NCI-H524 (cell line): ENCODE measurements around the gene SMAD6.
"Not testable (repeated sequence)": the region's sequence is repeated elsewhere in the genome, so short reads cannot be mapped to it uniquely, and the experiment has no call there.

Experiments used
- DNase-seq, 2 experiments: peaks; one replicate each; lab custom pipeline; 2025; lab: John Stamatoyannopoulos, UW

The SMAD6 gene

DNA sequence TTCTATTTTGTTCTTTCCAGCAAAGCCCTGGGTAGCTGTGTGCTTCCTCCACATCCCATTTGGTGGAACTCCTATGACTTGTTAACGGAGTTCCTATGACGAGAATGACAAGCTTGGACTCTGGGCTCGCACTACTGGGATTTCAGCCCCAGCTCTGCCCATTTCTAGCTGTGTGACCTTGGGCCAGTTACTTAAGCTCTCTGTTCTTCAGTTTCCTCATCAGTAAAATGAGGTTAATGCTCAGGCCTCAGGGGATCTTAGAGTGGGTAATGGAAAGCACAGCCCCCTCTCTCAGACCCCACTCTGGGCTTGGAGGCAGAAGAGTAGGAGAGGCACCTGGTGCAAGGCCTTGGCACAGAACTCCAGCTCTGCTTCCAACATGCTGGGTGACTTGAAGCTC lies 123.1 kb downstream of the SMAD6 start:
- no peak for DNase-seq

DNA sequence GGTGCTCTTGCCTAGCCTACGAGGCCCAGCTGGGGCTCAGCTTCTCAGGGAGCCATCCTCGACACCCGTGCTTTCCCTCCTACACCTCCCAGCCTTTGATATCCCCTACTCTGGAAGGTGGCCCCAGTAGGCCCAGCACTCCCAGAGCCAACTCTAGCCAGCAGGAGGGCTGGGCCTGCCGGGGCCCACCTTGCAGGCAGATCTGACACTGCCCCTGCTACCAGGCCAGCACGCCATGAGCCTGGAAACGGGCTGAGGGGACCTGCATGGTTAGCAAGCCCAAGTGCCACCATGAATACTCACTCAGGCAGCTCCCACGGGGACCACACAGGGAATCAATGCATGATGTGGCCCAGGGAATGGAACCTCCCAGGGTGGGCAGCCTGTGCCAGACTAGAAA lies 123.7 kb downstream of the SMAD6 start:
- no peak for DNase-seq

DNA sequence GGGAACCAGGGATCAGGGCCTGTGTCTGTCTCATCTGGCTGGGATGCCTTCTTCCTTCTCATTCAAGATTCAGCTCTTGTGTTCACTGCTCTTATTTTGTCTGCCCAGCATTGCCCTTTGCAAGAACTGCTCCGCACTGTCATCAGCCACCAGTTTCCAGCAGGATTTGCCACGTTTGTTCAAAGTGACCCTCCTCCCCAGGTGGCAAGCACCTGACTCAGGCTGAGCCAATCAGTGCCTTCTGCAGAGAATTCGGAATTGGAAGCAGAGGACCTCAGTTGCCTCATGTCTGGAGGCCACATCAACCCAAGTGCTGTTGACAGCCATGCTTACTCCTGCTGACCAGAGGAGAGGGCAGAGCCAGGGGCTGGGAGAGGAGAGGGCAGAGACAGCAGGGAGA lies 124.5 kb downstream of the SMAD6 start:
- DNase-seq, result no peak

DNA sequence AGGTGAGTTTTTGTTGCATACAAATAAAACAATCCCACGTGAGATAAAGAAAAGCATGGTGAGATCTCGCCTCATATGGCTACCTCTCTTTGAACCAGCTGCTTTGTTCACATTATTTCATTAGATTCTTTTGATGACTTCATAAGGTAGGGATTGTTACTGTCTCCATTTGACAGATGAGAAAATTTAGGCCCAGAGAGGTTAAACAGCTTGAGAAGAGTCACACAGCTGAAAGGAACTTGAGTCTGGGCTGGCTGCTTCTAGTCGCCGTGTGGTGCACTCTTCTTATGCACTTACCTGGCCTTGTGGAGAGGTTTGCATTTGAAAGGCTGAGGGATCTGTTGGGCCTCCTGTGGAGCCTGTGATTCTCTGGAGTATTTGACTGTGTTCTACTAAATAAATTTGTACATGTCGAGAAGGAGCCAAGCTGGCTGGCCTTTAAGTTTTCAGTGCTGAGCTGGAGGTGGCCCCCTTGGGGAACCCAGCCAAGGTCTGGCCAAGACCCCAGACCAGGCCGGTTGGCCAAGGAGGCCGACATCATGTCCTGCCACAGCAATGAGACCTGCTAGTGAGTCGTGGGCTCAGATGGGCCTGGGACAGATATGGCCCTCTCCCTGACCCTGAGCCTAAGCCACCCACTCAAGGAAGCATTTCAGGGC lies 125.1 kb downstream of the SMAD6 start:
- no peak for DNase-seq

DNA sequence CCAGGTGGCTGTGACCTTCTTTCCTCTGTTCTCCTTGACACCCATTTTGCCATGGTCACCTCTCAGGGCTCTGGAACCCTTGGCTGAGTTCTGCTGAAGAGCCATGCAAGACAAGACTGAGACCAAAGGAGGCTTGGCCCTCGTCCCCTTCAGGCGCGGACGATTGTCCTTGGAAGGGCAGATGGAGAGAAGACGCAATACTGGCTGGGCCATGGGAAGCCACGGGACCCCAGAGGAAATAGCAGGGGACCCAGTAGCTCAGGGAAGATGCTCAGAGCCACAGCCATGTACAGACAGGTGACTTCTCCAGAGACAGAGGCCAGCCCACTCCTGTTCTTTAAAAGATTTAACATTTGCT lies 125.6 kb downstream of the SMAD6 start:
- no peak for DNase-seq

DNA sequence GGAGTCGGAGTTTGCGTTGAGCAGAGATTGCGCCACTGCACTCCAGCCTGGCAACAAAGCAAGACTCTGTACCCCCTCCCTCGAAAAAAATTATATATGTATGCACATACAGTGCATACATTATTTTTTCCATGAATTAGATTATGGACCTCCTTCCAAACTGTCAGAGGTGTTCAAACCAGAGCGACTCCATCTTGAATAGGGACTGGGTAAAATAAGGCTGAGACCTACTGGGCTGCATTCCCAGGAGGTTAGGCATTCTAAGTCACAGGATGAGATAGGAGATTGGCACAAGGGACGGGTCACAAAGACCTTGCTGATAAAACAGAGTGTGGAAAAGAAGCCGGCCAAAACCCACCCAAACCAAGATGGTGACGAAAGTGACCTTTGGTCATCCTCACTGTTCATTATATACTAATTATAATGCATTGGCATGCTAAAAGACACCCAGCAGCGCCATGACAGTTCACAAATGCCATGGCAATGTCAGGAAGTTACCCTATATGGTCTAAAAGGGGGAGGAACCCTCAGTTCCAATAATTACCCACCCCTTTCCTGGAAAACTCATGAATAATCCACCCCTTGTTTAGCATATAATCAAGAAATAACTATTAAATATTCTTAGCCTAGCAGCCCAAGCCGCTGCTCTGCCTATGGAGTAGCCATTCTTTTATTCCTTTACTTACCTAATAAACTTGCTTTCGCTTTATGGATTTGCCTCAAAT lies 126.9 kb downstream of the SMAD6 start:
- not testable (repeated sequence) for DNase-seq

DNA sequence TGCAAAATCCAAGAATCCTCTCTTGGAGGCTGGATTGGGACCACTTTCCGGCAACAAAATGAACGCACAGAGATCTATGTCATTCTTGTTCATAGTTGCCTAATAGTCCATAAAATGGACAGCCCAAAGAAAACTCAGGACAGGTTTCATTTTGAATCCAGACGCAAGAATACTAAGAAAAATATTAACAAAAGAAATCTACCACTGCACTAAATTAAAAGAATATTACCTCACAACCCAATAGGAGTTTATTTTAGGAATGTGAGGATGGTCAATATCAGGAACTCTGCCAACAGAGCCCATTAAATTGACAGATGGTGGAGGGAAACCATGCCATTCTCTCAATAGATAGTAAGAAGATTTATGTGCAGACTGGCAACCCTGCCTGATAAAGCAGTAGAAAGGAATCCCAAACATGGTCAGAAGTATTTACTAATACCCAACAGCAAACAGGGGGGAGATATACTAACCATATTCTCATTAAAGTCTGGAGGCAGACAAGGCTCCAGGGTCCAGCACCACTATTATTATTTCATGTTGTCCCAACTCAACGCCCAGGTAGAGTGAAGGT lies 127.6 kb downstream of the SMAD6 start:
- no peak for DNase-seq

DNA sequence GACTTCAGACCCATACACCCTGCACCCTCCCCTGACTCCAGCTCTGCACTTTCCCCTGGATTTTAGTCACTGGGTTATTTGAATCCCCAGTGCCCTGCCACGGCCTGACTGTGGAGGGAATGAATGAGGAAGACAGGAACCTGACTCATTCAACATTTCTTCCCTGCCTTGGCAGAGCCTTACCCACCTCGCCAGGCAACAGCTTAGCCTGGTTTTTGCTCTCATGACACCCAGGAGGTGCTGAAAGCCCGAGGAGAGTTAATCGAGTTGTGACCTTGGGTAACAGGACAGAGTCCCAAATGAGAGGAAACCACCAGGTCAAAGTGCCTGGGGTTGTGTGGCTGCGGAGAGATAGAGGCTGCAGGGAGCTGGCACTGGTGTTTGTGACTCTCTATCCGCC lies 128.3 kb downstream of the SMAD6 start:
- no peak for DNase-seq

DNA sequence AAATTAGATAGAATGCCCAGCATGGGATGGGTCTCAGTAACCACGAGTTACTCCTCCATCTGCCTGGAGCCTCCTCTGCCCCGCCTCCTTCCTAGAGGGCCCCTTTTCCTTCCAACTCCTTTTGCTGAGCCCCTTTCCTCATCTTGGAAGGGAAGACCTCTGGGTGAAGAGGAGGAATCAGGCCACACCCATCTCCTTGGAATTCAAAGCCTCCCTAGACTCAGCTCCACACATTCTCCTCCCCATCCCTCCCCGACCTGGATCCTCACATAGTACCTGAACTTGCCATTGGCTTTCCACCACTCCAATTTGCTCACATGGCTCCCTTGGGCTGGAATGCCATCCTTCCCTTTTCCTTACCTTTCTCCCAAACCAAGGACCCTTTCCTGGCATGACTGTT lies 128.8 kb downstream of the SMAD6 start:
- no peak for DNase-seq

DNA sequence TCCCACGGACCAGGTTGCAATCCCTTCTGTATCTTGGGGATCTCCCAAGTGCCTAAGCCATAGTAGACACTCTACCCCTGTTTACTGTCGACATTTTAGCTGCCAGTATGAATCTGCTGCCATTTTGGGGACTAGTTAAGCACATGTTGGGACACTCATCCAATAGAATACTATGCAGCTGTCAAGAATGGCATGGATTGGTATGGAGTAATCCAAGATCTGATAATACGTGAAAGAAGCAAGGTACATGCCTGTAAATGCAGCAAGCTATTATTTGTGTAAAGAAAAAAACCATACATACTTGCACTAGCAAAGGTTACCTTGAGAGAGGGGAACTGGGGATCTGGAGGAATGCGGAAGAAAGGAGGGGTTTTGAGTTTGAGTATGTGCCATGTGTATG lies 129.3 kb downstream of the SMAD6 start:
- DNase-seq, result no peak

DNA sequence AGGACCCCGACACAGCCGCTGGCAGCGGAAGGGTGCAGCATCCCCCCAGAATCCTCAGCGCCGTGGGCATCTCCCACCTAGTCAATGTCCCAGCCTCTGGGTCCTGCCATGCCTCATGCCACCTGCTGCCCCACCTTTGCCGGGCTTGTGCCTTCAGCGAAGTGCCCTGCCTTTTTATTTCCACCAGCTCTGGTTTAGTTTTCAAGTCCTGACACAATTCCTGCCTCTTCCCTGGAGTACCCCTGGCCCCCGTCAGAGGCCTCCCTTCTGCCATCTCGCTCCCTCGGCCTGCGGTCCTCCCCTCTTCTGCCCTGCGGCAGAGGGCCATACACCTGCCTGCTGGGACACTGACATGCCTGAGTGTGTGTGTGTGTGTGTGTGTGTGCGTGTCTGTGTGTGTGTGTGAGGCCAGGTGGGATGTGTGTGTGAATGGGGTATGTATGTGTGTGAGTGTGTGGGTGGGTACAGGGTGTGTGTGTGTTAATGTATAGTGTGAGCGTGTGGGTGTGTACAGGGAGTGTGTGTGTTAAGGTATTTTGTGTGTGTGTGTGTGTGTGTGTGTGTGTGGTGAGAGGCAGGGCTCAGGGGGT lies 129.9 kb downstream of the SMAD6 start:
- DNase-seq, result no peak
